T-helper 2 cell treated with Interferon-gamma antibody and Interleukin-4, amounts not matched to agents 5 μg/mL and 100 μg/mL, for 36 hours (primary cell): ENCODE results near the gene TSHZ1.
A peak's percentile ranks its signal among the peaks of the same experiment; 100 is the strongest.

ENCODE experiments used
- DNase-seq: peaks from one replicate; pipeline ENCODE4 v3.0.0; 2021; ENCODE audit warnings: low spot score
- H3K27ac Mint-ChIP-seq: one replicate; pipeline ENCODE4 v1.8.0; 2021; ENCODE audit warnings: mild to moderate bottlenecking, mixed read lengths
- H3K27me3 Mint-ChIP-seq: one replicate; pipeline ENCODE4 v1.8.0; 2021; ENCODE audit warnings: low read depth, mixed read lengths
- H3K36me3 Mint-ChIP-seq: one replicate; pipeline ENCODE4 v1.8.0; 2021; ENCODE audit warnings: low read depth, mixed read lengths
- H3K4me1 Mint-ChIP-seq: one replicate; pipeline ENCODE4 v1.8.0; 2021; ENCODE audit warnings: low read depth, mixed read lengths
- H3K4me3 Mint-ChIP-seq: one replicate; pipeline ENCODE4 v1.8.0; 2022; ENCODE audit warnings: mild to moderate bottlenecking, moderate library complexity, mixed read lengths
- H3K9me3 Mint-ChIP-seq: one replicate; pipeline ENCODE4 v1.8.0; 2021; ENCODE audit warnings: mixed read lengths

Gene TSHZ1

DNA sequence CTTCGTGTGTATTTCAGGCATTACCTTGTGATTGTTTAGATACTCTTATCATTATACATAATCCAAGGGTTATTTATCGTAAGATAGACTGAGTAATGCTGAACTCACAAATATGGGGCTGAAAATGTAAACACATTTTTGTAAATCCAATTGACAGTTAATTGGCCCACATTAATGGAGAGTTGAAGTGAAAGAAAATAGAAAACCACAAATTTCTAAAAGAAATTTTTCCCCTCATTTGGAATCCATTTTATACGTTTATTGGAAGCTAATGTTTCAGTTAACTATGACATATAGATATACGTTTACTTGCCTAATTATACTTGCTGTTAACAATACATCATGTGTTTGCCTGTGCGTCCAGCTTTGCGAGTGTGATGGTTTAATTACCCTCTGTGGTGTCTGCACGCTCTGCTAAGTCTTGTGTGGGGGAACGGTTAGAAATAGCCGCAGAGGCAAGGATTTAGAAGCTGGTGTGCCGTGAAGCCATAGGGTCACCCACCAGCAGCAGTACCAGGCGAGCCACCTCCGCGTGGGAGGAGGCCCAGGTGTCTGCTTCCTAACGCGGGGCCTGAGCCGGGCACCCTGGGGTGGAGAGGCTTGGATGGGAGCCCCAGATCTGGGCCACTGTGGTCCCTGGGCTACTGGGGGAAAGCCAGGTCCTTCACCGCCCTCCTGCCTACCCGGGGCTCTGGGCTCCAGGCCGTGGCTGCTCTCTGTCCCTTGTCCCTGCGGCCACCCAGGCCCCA lies 38.0 kb downstream of the TSHZ1 start:
- no peaks in the 10 kb centered on the region for H3K36me3 Mint-ChIP-seq
- H3K27me3 Mint-ChIP-seq, result no peaks in the 10 kb centered on the region
- no peak for DNase-seq
- H3K27ac Mint-ChIP-seq, result peak overlapping the region; percentile 72
- peaks cover 40% of the 10 kb centered on the region for H3K4me1 Mint-ChIP-seq
- H3K9me3 Mint-ChIP-seq, result no peaks in the 10 kb centered on the region
- peak overlapping the region; percentile 88 for H3K4me3 Mint-ChIP-seq

GRCh38 chr18:75249175-75249518 lies 38.5 kb downstream of the TSHZ1 start:
- Mint-ChIP-seq H3K4me1 (peaks cover 40% of the 10 kb centered on the region), H3K4me3 (no peak overlapping the region), H3K36me3 (no peaks in the 10 kb centered on the region), H3K27ac (no peak overlapping the region), H3K27me3 (no peaks in the 10 kb centered on the region), H3K9me3 (no peaks in the 10 kb centered on the region)
- DNase-seq, result no peak

- H3K9me3 Mint-ChIP-seq, result no peaks in the 10 kb centered on the region
- DNase-seq, result no peak
- H3K4me3 Mint-ChIP-seq, result peak overlapping the region; percentile 6
- H3K27ac Mint-ChIP-seq, result no peak overlapping the region
- H3K36me3 Mint-ChIP-seq, result no peaks in the 10 kb centered on the region
- no peaks in the 10 kb centered on the region for H3K27me3 Mint-ChIP-seq
- H3K4me1 Mint-ChIP-seq, result peaks cover 42% of the 10 kb centered on the region
Observed at GRCh38 chr18:75249672-75250470, 39.3 kb downstream of the TSHZ1 start.

DNA sequence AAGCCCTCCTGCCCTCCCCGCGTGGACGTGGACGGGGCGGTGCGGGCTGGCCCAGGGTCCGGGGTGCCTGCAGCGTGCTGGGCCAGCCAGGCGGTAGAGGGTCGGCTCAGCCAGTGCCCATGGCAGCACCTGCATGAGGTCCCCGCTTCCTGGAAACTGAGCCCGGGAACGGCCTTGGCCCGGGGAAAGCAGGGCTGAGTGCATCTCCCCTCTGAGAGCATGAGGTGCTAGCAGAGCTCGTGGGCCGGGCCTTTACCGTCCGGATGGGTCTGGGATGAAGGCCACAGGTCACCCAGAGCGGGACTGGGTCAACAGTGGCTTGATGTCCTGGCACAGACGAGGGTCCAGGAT lies 39.8 kb downstream of the TSHZ1 start:
- Mint-ChIP-seq H3K36me3 (no peaks in the 10 kb centered on the region), H3K27ac (no peak overlapping the region), H3K4me3 (no peak overlapping the region), H3K27me3 (no peaks in the 10 kb centered on the region), H3K4me1 (peaks cover 42% of the 10 kb centered on the region), H3K9me3 (no peaks in the 10 kb centered on the region)
- DNase-seq, result no peak

DNA sequence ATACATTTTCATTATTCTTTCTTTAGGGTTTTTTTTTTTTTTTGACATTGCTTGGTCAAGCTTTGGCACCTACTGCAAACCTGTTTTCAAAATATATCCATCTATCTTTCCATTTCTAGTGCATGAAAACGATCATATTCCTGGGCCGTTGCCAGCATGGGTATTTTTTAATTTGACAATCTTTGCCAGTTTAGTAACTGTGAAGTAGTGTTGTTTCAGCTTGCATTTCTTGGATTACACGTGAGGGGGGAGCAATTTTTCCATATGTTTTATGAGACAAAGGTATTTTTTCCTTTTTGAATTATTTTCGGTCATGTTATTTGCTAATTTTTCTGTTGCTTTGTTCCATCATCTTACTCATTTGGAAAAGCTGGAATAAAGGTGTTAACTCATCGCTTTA lies 40.9 kb downstream of the TSHZ1 start:
- H3K36me3 Mint-ChIP-seq, result no peaks in the 10 kb centered on the region
- no peaks in the 10 kb centered on the region for H3K9me3 Mint-ChIP-seq
- no peak for DNase-seq
- peaks cover 33% of the 10 kb centered on the region for H3K4me1 Mint-ChIP-seq
- H3K27me3 Mint-ChIP-seq, result no peaks in the 10 kb centered on the region
- no peak overlapping the region for H3K27ac Mint-ChIP-seq
- H3K4me3 Mint-ChIP-seq, result no peak overlapping the region

DNA sequence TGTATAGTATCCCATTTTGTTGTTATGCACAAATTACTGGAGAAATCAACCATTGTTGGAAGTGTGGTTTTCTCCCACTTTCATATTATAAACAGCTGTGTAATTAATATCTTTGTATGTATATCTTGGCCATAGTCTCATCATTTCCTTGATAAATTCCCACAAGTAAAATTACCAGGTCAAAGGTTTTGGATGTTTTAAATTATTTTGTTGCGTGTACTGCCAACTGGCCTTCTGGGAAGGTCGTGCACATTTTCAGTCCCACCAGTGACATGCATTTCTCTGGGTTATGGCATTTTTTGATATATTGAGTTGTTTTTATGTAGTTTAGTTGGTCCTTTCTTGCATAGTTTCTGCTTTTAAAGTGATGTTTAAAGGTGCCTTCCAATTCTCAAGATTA lies 41.5 kb downstream of the TSHZ1 start:
- Mint-ChIP-seq H3K4me3 (no peak overlapping the region), H3K4me1 (peaks cover 28% of the 10 kb centered on the region), H3K27me3 (no peaks in the 10 kb centered on the region), H3K9me3 (no peaks in the 10 kb centered on the region), H3K36me3 (no peaks in the 10 kb centered on the region), H3K27ac (no peak overlapping the region)
- DNase-seq, result no peak

- Mint-ChIP-seq H3K27me3 (no peaks in the 10 kb centered on the region), H3K36me3 (no peaks in the 10 kb centered on the region), H3K27ac (no peak overlapping the region), H3K4me3 (no peak overlapping the region), H3K4me1 (peaks cover 20% of the 10 kb centered on the region), H3K9me3 (no peaks in the 10 kb centered on the region)
- no peak for DNase-seq
Observed at GRCh38 chr18:75253043-75253442, 42.4 kb downstream of the TSHZ1 start.

DNA sequence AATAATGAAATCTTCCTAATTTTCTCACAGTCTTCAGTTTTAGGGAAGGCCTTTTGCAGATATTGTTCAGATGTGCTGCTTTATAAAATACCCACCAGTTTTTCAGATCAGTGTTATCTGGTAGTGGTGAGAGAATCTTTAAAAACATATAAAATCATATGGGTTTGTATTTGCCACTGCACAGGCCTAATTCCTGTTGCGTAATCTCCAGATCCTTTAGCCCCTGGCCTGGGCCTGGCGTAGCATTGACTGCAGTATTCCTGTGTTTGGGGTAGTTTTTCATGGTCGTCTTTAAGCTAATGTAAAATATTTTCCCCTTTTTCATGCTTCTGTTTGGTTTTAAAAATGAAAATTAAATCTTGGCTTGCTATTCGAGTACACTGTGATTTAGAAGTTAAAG lies 43.2 kb downstream of the TSHZ1 start:
- H3K36me3 Mint-ChIP-seq, result no peaks in the 10 kb centered on the region
- H3K27ac Mint-ChIP-seq, result no peak overlapping the region
- DNase-seq, result no peak
- H3K27me3 Mint-ChIP-seq, result no peaks in the 10 kb centered on the region
- no peaks in the 10 kb centered on the region for H3K9me3 Mint-ChIP-seq
- H3K4me3 Mint-ChIP-seq, result no peak overlapping the region
- peaks cover 14% of the 10 kb centered on the region for H3K4me1 Mint-ChIP-seq

DNA sequence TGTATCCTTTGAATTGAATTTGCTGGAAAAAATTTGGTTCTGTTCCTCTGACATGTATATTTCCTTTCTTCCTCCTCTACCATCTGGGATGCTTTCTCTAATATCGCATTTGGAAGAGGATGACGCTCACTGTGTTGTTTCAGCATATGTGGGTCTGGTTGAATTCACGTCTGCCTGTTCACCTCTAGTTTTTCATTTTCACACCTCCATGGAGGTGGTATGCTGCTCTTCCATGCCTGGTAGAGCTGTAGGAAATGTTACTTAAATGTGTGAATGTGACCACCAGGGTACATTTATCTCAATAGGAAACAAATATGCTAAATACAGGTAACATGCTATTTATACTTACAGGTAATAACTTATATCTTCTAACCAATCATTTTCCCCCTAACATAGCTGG lies 44.5 kb downstream of the TSHZ1 start:
- Mint-ChIP-seq H3K4me1 (peaks cover 9% of the 10 kb centered on the region), H3K27me3 (no peaks in the 10 kb centered on the region), H3K36me3 (no peaks in the 10 kb centered on the region), H3K9me3 (no peaks in the 10 kb centered on the region), H3K4me3 (no peak overlapping the region), H3K27ac (no peak overlapping the region)
- DNase-seq, result no peak

DNA sequence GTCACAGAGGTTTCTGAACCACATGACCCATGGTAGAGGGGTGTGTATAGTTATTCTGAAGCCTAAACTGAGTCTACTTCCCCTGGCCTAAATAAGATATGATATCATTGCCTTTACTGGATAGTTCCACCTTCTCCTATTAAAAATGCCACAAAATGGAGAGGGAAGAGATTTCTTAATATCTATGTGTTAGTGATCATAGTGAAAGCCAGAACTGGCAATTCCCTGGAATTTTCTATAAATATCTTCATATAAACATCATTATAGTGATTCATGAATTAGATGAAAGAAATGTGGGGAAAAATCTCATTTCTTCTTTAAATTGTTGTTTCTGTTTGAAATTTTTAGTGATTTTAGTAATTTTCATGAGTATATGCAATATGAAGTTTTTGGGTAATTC lies 45.8 kb downstream of the TSHZ1 start:
- DNase-seq, result no peak
- no peak overlapping the region for H3K27ac Mint-ChIP-seq
- H3K4me3 Mint-ChIP-seq, result no peak overlapping the region
- H3K36me3 Mint-ChIP-seq, result no peaks in the 10 kb centered on the region
- peaks cover 14% of the 10 kb centered on the region for H3K4me1 Mint-ChIP-seq
- no peaks in the 10 kb centered on the region for H3K9me3 Mint-ChIP-seq
- H3K27me3 Mint-ChIP-seq, result no peaks in the 10 kb centered on the region

GRCh38 chr18:75257605-75258004 lies 47.0 kb downstream of the TSHZ1 start:
- H3K36me3 Mint-ChIP-seq, result no peaks in the 10 kb centered on the region
- DNase-seq, result no peak
- no peaks in the 10 kb centered on the region for H3K9me3 Mint-ChIP-seq
- H3K27ac Mint-ChIP-seq, result no peak overlapping the region
- no peak overlapping the region for H3K4me3 Mint-ChIP-seq
- no peaks in the 10 kb centered on the region for H3K27me3 Mint-ChIP-seq
- peaks cover 22% of the 10 kb centered on the region for H3K4me1 Mint-ChIP-seq

- H3K36me3 Mint-ChIP-seq, result no peaks in the 10 kb centered on the region
- H3K4me3 Mint-ChIP-seq, result no peak overlapping the region
- no peak for DNase-seq
- H3K9me3 Mint-ChIP-seq, result no peaks in the 10 kb centered on the region
- H3K4me1 Mint-ChIP-seq, result peaks cover 17% of the 10 kb centered on the region
- no peaks in the 10 kb centered on the region for H3K27me3 Mint-ChIP-seq
- H3K27ac Mint-ChIP-seq, result peak overlapping the region; percentile 26
Observed at GRCh38 chr18:75261430-75262223, 51.0 kb downstream of the TSHZ1 start.

DNA sequence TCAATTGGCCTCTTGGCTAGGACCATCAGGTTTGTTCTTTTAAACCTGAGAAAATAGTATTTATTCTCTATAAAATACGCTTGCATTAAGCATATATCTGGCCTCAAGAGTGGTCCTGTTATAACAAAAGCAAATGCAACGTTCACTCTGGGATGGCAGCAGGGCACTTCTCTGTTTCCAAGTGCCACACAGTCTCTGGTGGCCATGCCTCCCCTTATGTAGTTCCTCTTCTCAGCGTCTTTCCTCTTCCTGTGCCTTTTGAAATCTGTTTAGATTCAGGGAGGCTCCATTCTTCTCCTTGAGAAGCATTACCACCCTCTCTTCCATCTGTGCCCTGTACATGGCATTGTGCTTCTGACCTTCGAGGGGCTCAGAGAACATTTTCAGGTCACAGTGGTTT lies 51.9 kb downstream of the TSHZ1 start:
- Mint-ChIP-seq H3K36me3 (no peaks in the 10 kb centered on the region), H3K4me3 (no peak overlapping the region), H3K27ac (no peak overlapping the region), H3K27me3 (no peaks in the 10 kb centered on the region), H3K9me3 (no peaks in the 10 kb centered on the region), H3K4me1 (peaks cover 17% of the 10 kb centered on the region)
- DNase-seq, result no peak

GRCh38 chr18:75264195-75264594 lies 53.6 kb downstream of the TSHZ1 start:
- Mint-ChIP-seq H3K4me1 (peaks cover 18% of the 10 kb centered on the region), H3K36me3 (no peaks in the 10 kb centered on the region), H3K27ac (no peak overlapping the region), H3K4me3 (no peak overlapping the region), H3K9me3 (no peaks in the 10 kb centered on the region), H3K27me3 (no peaks in the 10 kb centered on the region)
- no peak for DNase-seq
